Thyroid gland (tissue), 4 donors: ENCODE measurements around the gene RNF5. TPM values are rescaled to one million over a fixed set of nuclear protein-coding genes. Genes with fewer than 3 reads are reported as not detected.

ENCODE experiments used
- DNase-seq, 2 donors: peaks; one replicate each; pipeline ENCODE4 v3.0.0-alpha.2; 2019
- H3K27ac ChIP-seq, 3 donors: fragments of 200-600 bp; sonication (generic); 1 replicate in 2 of 3; 2 replicates in 1 of 3; pipeline ENCODE4 v1.5.1; 2016 to 2019; ENCODE audit warnings: mild to moderate bottlenecking in 1 of 3, moderate library complexity in 1 of 3
- H3K27me3 ChIP-seq: fragments of 200-600 bp; sonication (generic); one replicate; pipeline ENCODE4 v1.5.1; 2019
- H3K36me3 ChIP-seq, 2 donors: fragments of 200-600 bp; sonication (generic); one replicate each; pipeline ENCODE4 v1.5.1; 2016 to 2019
- H3K4me1 ChIP-seq, 2 donors: fragments of 200-600 bp; sonication (generic); one replicate each; pipeline ENCODE4 v1.5.1; 2017 to 2019
- H3K4me3 ChIP-seq, 3 donors: fragments of 200-600 bp; sonication (generic); replicated peaks in 1 of 3; 1 replicate in 2 of 3; 2 replicates in 1 of 3; pipeline ENCODE4 v1.5.1; 2016; ENCODE audit warnings: mild to moderate bottlenecking in 1 of 3
- H3K9me3 ChIP-seq: fragments of 200-600 bp; sonication (generic); one replicate; pipeline ENCODE4 v1.5.1; 2017
- CTCF ChIP-seq, 6 experiments: fragments of 200-600 bp in 3 of 6; fragments of 450-650 bp in 3 of 6; sonication (generic) in 3 of 6; IDR thresholded peaks; one replicate each; pipeline ENCODE4 v1.5.1; 2016 to 2019; ENCODE audit warnings: antibody characterized with exemption in 6 of 6, mild to moderate bottlenecking in 2 of 6, inconsistent platforms in 1 of 6, moderate library complexity in 1 of 6
- POLR2A ChIP-seq, 2 donors: fragments of 450-650 bp; IDR thresholded peaks; one replicate each; pipeline ENCODE4 v1.6.1; 2017; ENCODE audit warnings: antibody characterized with exemption in 2 of 2, mild to moderate bottlenecking in 2 of 2, moderate library complexity in 1 of 2
- WGBS, 2 donors: methylation state at CpG; one replicate each; pipeline ENCODE4 v1.1.5; 2017; 5-methylcytosine and 5-hydroxymethylcytosine counted together
- intact Hi-C: fragments of 100-400 bp; cut with DNase I; formaldehyde crosslinking; loops from one replicate; pipeline ENCODE4 v1.15.1; 2023
- total RNA-seq, 4 donors: library from RNA; depleted of rRNA; stranded (reverse); fragments of >200 nt; gene quantifications; one replicate each; pipeline ENCODE4 v1.2.3, GENCODE V29; 2016

Gene RNF5
- total RNA-seq, 4 donors from 2014 or later = 64.0 to 114 (median 107) TPM

- peak overlapping the region; percentile 90 to 96 (median 94) for H3K27ac ChIP-seq
- no peak for DNase-seq
- TF ChIP-seq CTCF (IDR thresholded peaks at IDR 0.05) = no peak
- TF ChIP-seq POLR2A (IDR thresholded peaks at IDR 0.05) = no peak
- H3K4me3 ChIP-seq = peak overlapping the region in 2 of 3 donors; percentile 21 to 96
- H3K9me3 ChIP-seq = no peaks in the 10 kb centered on the region
- peaks cover 25 to 35% of the 10 kb centered on the region in 2 donors for H3K4me1 ChIP-seq
- intact Hi-C loops = no loop called here
- no peaks in the 10 kb centered on the region for H3K27me3 ChIP-seq
- WGBS, 2 donors = 23 to 25% methylated on average over 5 of the region's 5 CpGs
- H3K36me3 ChIP-seq = peaks cover 5 to 7% of the 10 kb centered on the region in 2 donors
These were observed 1.6 kb upstream of the RNF5 start for GRCh38 chr6:32176476-32177182.

GRCh38 chr6:32177183-32177787 lies 920 bp upstream of the RNF5 start:
- Histone ChIP-seq H3K27ac (peak overlapping the region; percentile 90 to 96 (median 94)), H3K27me3 (no peaks in the 10 kb centered on the region), H3K36me3 (peaks cover 5 to 7% of the 10 kb centered on the region in 2 donors), H3K4me1 (peaks cover 25 to 35% of the 10 kb centered on the region in 2 donors), H3K4me3 (peak overlapping the region in 2 of 3 donors; percentile 21 to 96), H3K9me3 (no peaks in the 10 kb centered on the region)
- WGBS, 2 donors = 1 to 2% methylated on average over 20 of the region's 20 CpGs
- TF ChIP-seq CTCF (IDR thresholded peaks at IDR 0.05) (no peak), POLR2A (IDR thresholded peaks at IDR 0.05) (peak in 1 of 2 donors; percentile 68)
- intact Hi-C loops = no loop called here
- DNase-seq = peak in 1 of 2 donors; percentile 41

GRCh38 chr6:32178547-32179440 lies 589 bp downstream of the RNF5 start:
- intact Hi-C loops = no loop called here
- Histone ChIP-seq H3K4me3 (peak overlapping the region; percentile 29 to 72 (median 62)), H3K27me3 (no peaks in the 10 kb centered on the region), H3K36me3 (peaks cover 5 to 14% of the 10 kb centered on the region in 2 donors), H3K4me1 (peaks cover 27 to 40% of the 10 kb centered on the region in 2 donors), H3K27ac (peak overlapping the region; percentile 90 to 96 (median 94)), H3K9me3 (no peaks in the 10 kb centered on the region)
- DNase-seq = no peak
- 2 to 3% methylated on average over 24 of the region's 24 CpGs for WGBS, 2 donors
- no peak for TF ChIP-seq CTCF (IDR thresholded peaks at IDR 0.05)
- TF ChIP-seq POLR2A (IDR thresholded peaks at IDR 0.05) = no peak

- TF ChIP-seq POLR2A (IDR thresholded peaks at IDR 0.05) = no peak
- no peak for TF ChIP-seq CTCF (IDR thresholded peaks at IDR 0.05)
- no peaks in the 10 kb centered on the region for H3K27me3 ChIP-seq
- peak overlapping the region in 2 of 3 donors; percentile 34 to 90 for H3K27ac ChIP-seq
- DNase-seq = no peak
- intact Hi-C loops = no loop called here
- no peak overlapping the region for H3K4me3 ChIP-seq
- 69 to 76% methylated on average over 10 of the region's 10 CpGs for WGBS, 2 donors
- no peaks in the 10 kb centered on the region for H3K9me3 ChIP-seq
- peaks cover 32 to 48% of the 10 kb centered on the region in 2 donors for H3K4me1 ChIP-seq
- H3K36me3 ChIP-seq = peaks cover 5 to 14% of the 10 kb centered on the region in 2 donors
These were observed 1.7 kb downstream of the RNF5 start for GRCh38 chr6:32179766-32180405.
